Neutrophil (primary cell): ENCODE measurements around the gene ZFP91.

Source experiments
- H3K27ac ChIP-seq: fragments of 200-600 bp; sonication (generic); 2 replicates; pipeline ENCODE4 v1.5.1; 2016; ENCODE audit warnings: mild to moderate bottlenecking, moderate library complexity
- H3K27me3 ChIP-seq: fragments of 200-600 bp; sonication (generic); 2 replicates; pipeline ENCODE4 v1.6.0; 2016; ENCODE audit warnings: mild to moderate bottlenecking
- H3K36me3 ChIP-seq: fragments of 200-600 bp; sonication (generic); 2 replicates; pipeline ENCODE4 v1.5.1; 2017
- H3K4me1 ChIP-seq, 2 experiments: fragments of 200-600 bp in 1 of 2; sonication (generic) in 1 of 2; 1 replicate in 1 of 2; 2 replicates in 1 of 2; pipeline versions ENCODE4 v1.5.1 to v1.6.1; 2013 to 2016; ENCODE audit warnings: low read depth in 1 of 2, low read length in 1 of 2, mild to moderate bottlenecking in 1 of 2, moderate library complexity in 1 of 2; ENCODE audit not compliant: control insufficient read depth in 1 of 2, insufficient read depth in 1 of 2
- H3K4me3 ChIP-seq, 2 experiments: fragments of 200-600 bp in 1 of 2; sonication (generic) in 1 of 2; 1 replicate in 1 of 2; 2 replicates in 1 of 2; pipeline ENCODE4 v1.5.1; 2013 to 2016; ENCODE audit warnings: low read depth in 1 of 2, low read length in 1 of 2, mild to moderate bottlenecking in 1 of 2, moderate library complexity in 1 of 2
- H3K9me3 ChIP-seq: fragments of 200-600 bp; sonication (generic); 2 replicates; pipeline ENCODE4 v1.5.1; 2016
- CTCF ChIP-seq: fragments of 200-600 bp; sonication (generic); IDR thresholded peaks from 2 replicates; pipeline ENCODE4 v1.5.1; 2016; ENCODE audit warnings: antibody characterized with exemption

The ZFP91 gene

GRCh38 chr11:58647866-58648265 is 69.0 kb downstream of the ZFP91 start:
- no peaks in the 10 kb centered on the region for H3K36me3 ChIP-seq
- no peak overlapping the region for H3K4me3 ChIP-seq
- TF ChIP-seq CTCF = no peak
- H3K4me1 ChIP-seq = no peaks in the 10 kb centered on the region
- no peaks in the 10 kb centered on the region for H3K9me3 ChIP-seq
- no peaks in the 10 kb centered on the region for H3K27me3 ChIP-seq
- no peak overlapping the region for H3K27ac ChIP-seq

- Histone ChIP-seq H3K36me3 (no peaks in the 10 kb centered on the region), H3K27me3 (no peaks in the 10 kb centered on the region), H3K27ac (no peak overlapping the region), H3K4me3 (no peak overlapping the region), H3K9me3 (no peaks in the 10 kb centered on the region), H3K4me1 (no peaks in the 10 kb centered on the region)
- no peak for TF ChIP-seq CTCF
Observed at GRCh38 chr11:58649623-58650022, 70.8 kb downstream of the ZFP91 start.

- H3K9me3 ChIP-seq = no peaks in the 10 kb centered on the region
- H3K27me3 ChIP-seq = no peaks in the 10 kb centered on the region
- H3K27ac ChIP-seq = no peak overlapping the region
- H3K36me3 ChIP-seq = no peaks in the 10 kb centered on the region
- no peaks in the 10 kb centered on the region for H3K4me1 ChIP-seq
- TF ChIP-seq CTCF = no peak
- H3K4me3 ChIP-seq = no peak overlapping the region
Observed at GRCh38 chr11:58650496-58650895, 71.6 kb downstream of the ZFP91 start.

- H3K4me1 ChIP-seq = no peaks in the 10 kb centered on the region
- no peaks in the 10 kb centered on the region for H3K9me3 ChIP-seq
- no peak for TF ChIP-seq CTCF
- H3K27me3 ChIP-seq = no peaks in the 10 kb centered on the region
- H3K27ac ChIP-seq = no peak overlapping the region
- H3K4me3 ChIP-seq = no peak overlapping the region
- no peaks in the 10 kb centered on the region for H3K36me3 ChIP-seq
Observed at GRCh38 chr11:58652726-58653280, 73.9 kb downstream of the ZFP91 start.

GRCh38 chr11:58654079-58654907 is 75.4 kb downstream of the ZFP91 start:
- H3K4me1 ChIP-seq = no peaks in the 10 kb centered on the region
- no peaks in the 10 kb centered on the region for H3K36me3 ChIP-seq
- H3K27ac ChIP-seq = no peak overlapping the region
- no peaks in the 10 kb centered on the region for H3K9me3 ChIP-seq
- no peaks in the 10 kb centered on the region for H3K27me3 ChIP-seq
- no peak overlapping the region for H3K4me3 ChIP-seq
- peak; percentile 24 for TF ChIP-seq CTCF
